C4-2B (cell line): ENCODE measurements around the gene GALNT11.
"Not testable (repeated sequence)": the region's sequence is repeated elsewhere in the genome, so short reads cannot be mapped to it uniquely, and the experiment has no call there.

Source experiments
- H3K27ac ChIP-seq: fragments of 450-650 bp; 2 replicates; pipeline ENCODE4 v1.5.1; 2017
- ZFX ChIP-seq: fragments of 450-650 bp; IDR thresholded peaks from 2 replicates; pipeline ENCODE4 v1.6.1; 2017
- TF ChIP-seq, protein P1 (sequence below): fragments of 450-650 bp; conservative IDR thresholded peaks from 2 replicates; pipeline ENCODE4 v1.5.1; 2017; ENCODE audit warnings: mild to moderate bottlenecking

The GALNT11 gene

GRCh38 chr7:152035817-152036216 lies 10.3 kb downstream of the GALNT11 start:
- TF ChIP-seq ZFX: no peak
- TF ChIP-seq, protein P1, sequence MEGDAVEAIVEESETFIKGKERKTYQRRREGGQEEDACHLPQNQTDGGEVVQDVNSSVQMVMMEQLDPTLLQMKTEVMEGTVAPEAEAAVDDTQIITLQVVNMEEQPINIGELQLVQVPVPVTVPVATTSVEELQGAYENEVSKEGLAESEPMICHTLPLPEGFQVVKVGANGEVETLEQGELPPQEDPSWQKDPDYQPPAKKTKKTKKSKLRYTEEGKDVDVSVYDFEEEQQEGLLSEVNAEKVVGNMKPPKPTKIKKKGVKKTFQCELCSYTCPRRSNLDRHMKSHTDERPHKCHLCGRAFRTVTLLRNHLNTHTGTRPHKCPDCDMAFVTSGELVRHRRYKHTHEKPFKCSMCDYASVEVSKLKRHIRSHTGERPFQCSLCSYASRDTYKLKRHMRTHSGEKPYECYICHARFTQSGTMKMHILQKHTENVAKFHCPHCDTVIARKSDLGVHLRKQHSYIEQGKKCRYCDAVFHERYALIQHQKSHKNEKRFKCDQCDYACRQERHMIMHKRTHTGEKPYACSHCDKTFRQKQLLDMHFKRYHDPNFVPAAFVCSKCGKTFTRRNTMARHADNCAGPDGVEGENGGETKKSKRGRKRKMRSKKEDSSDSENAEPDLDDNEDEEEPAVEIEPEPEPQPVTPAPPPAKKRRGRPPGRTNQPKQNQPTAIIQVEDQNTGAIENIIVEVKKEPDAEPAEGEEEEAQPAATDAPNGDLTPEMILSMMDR: no peak
- H3K27ac ChIP-seq: no peak overlapping the region

GRCh38 chr7:152038410-152038809 lies 12.9 kb downstream of the GALNT11 start:
- not testable (repeated sequence) for H3K27ac ChIP-seq

DNA sequence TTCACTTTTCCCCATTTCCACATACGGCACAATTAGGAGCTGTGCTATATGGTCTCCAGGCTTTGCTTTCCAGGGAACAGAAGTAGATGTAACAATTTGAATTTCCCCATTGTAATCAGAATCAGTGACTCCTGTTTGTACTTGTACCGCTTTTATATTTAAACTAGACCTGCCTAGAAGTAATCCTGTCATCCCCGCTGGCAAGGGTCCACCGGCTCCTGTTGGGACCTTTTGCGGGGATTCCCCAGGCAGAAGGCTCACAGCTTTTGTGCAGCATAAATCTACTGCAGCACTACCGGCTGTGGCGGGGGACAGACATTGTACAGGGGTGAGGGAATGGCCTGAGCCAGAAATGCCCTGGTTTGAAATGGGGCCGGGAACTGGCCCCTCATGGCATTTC lies 17.6 kb downstream of the GALNT11 start:
- not testable (repeated sequence) for H3K27ac ChIP-seq

DNA sequence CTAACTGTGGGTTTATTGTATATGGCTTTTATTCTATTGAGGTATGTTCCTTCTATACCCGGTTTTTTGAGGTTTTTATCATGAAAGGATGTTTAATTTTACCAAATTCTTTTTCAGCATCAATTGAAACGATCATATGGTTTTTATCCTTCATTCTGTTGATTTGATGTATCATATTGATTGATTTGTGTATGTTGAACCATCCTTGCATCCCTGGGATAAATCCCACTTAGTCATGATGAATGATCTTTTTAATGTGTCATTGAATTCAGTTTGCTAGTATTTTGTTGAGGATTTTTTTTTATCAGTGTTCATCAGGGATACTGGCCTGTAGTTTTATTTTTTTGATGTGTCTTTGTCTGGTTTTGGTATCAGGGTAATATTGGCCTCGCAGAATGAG lies 19.4 kb downstream of the GALNT11 start:
- H3K27ac ChIP-seq: not testable (repeated sequence)

- H3K27ac ChIP-seq: no peak overlapping the region
- no peak for TF ChIP-seq ZFX
- TF ChIP-seq, protein P1: no peak
Measured at GRCh38 chr7:152046531-152046930, 21.1 kb downstream of the GALNT11 start.

DNA sequence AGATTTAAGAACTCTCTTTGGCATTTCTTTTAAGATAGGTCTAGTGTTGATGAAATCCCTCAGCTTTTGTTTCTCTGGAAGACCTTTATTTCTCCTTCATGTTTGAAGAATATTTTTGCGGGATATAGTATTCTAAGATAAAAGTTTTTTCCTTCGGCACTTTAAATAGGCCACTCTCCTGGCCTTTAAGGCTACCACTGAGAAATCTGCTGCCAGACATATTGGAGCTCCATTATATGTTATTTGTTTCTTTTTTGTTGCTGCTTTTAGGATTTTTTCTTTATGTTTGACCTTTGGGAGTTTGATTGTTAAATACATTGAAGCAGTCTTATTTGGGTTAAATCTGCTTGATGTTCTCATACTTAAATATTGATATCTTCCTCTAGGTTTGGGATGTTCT lies 22.6 kb downstream of the GALNT11 start:
- TF ChIP-seq ZFX: no peak
- TF ChIP-seq, protein P1: no peak
- H3K27ac ChIP-seq: no peak overlapping the region

DNA sequence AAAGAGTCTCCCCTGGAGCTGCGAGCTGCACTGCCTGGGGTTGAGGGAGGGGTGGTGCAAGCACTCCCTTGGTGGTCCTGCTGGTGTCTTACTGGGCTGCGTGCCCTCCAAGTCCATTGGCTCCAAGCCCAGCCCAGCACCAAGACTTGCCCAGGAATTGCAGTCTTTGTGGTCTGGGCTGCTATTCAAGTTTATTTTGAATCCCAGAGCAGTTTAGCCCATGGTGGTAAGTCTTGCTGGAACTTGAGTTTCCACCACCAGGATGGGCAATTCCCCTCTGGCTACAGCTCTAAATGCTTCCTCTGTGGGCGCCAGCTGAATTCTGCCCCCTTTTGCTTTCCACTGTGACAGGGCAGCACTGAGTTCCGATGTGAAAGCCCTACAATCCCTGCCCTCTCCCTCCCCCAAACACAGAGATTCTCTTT lies 25.1 kb downstream of the GALNT11 start:
- TF ChIP-seq, protein P1: no peak
- no peak for TF ChIP-seq ZFX
- no peak overlapping the region for H3K27ac ChIP-seq

- H3K27ac ChIP-seq: no peak overlapping the region
- TF ChIP-seq, protein P1: no peak
- TF ChIP-seq ZFX: no peak
Measured at GRCh38 chr7:152051968-152052367, 26.5 kb downstream of the GALNT11 start.

- H3K27ac ChIP-seq: no peak overlapping the region
- TF ChIP-seq ZFX: no peak
- TF ChIP-seq, protein P1: no peak
Measured at GRCh38 chr7:152052771-152053170, 27.3 kb downstream of the GALNT11 start.
